Measurements from ENCODE around the gene SCGB1D2. TPM values are rescaled to one million over a fixed set of nuclear protein-coding genes. Genes with fewer than 3 reads are reported as not detected.

Gene SCGB1D2
- total and polyA plus RNA-seq, 9 of the 15 experiments (the other 6 are each of a cell fraction or from before 2014, with no cell fraction given): not detected

DNA sequence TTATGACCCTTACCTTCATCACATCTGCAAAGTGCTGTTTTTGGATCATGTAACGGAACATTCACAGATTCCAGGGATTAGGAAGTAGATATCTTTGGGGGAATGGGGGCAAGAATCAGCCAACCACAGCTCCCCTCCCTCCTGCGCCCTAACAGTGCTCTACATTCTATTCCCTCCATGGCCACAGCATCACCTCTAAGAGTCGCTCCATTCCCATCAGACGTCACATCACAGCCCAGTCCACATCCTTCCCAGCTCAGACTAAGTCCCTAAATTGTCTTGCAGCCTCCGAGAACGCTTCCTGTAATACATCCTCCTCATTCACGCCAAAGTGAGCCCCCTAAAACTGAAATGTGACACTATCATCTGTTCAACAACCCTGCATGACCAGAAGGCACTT, 46.1 kb upstream of the SCGB1D2 start (continued):
- TF ChIP-seq, protein P1, sequence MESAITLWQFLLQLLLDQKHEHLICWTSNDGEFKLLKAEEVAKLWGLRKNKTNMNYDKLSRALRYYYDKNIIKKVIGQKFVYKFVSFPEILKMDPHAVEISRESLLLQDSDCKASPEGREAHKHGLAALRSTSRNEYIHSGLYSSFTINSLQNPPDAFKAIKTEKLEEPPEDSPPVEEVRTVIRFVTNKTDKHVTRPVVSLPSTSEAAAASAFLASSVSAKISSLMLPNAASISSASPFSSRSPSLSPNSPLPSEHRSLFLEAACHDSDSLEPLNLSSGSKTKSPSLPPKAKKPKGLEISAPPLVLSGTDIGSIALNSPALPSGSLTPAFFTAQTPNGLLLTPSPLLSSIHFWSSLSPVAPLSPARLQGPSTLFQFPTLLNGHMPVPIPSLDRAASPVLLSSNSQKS (CRISPR knock-in tag; IDR thresholded peaks at IDR 0.05): no peak
- TF ChIP-seq, protein P2, sequence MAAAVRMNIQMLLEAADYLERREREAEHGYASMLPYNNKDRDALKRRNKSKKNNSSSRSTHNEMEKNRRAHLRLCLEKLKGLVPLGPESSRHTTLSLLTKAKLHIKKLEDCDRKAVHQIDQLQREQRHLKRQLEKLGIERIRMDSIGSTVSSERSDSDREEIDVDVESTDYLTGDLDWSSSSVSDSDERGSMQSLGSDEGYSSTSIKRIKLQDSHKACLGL (CRISPR knock-in tag; IDR thresholded peaks at IDR 0.05; ENCODE audit: borderline replicate concordance, poor library complexity, severe bottlenecking): no peak
- TF ChIP-seq SRSF9 (IDR thresholded peaks at IDR 0.05; ENCODE audit: borderline replicate concordance, low read depth, low read length): no peak
- TF ChIP-seq, protein P3, sequence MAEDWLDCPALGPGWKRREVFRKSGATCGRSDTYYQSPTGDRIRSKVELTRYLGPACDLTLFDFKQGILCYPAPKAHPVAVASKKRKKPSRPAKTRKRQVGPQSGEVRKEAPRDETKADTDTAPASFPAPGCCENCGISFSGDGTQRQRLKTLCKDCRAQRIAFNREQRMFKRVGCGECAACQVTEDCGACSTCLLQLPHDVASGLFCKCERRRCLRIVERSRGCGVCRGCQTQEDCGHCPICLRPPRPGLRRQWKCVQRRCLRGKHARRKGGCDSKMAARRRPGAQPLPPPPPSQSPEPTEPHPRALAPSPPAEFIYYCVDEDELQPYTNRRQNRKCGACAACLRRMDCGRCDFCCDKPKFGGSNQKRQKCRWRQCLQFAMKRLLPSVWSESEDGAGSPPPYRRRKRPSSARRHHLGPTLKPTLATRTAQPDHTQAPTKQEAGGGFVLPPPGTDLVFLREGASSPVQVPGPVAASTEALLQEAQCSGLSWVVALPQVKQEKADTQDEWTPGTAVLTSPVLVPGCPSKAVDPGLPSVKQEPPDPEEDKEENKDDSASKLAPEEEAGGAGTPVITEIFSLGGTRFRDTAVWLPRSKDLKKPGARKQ (CRISPR knock-in tag; IDR thresholded peaks at IDR 0.05): no peak
- no peak for TF ChIP-seq MECOM (CRISPR knock-in tag; IDR thresholded peaks at IDR 0.05)
- TF ChIP-seq, protein P4, sequence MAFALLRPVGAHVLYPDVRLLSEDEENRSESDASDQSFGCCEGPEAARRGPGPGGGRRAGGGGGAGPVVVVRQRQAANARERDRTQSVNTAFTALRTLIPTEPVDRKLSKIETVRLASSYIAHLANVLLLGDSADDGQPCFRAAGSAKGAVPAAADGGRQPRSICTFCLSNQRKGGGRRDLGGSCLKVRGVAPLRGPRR (CRISPR knock-in tag; IDR thresholded peaks at IDR 0.05): no peak
- TF ChIP-seq, protein P5, sequence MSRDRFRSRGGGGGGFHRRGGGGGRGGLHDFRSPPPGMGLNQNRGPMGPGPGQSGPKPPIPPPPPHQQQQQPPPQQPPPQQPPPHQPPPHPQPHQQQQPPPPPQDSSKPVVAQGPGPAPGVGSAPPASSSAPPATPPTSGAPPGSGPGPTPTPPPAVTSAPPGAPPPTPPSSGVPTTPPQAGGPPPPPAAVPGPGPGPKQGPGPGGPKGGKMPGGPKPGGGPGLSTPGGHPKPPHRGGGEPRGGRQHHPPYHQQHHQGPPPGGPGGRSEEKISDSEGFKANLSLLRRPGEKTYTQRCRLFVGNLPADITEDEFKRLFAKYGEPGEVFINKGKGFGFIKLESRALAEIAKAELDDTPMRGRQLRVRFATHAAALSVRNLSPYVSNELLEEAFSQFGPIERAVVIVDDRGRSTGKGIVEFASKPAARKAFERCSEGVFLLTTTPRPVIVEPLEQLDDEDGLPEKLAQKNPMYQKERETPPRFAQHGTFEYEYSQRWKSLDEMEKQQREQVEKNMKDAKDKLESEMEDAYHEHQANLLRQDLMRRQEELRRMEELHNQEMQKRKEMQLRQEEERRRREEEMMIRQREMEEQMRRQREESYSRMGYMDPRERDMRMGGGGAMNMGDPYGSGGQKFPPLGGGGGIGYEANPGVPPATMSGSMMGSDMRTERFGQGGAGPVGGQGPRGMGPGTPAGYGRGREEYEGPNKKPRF (IDR thresholded peaks at IDR 0.05; ENCODE audit: low read depth, low read length): no peak
- TF ChIP-seq, protein P6, sequence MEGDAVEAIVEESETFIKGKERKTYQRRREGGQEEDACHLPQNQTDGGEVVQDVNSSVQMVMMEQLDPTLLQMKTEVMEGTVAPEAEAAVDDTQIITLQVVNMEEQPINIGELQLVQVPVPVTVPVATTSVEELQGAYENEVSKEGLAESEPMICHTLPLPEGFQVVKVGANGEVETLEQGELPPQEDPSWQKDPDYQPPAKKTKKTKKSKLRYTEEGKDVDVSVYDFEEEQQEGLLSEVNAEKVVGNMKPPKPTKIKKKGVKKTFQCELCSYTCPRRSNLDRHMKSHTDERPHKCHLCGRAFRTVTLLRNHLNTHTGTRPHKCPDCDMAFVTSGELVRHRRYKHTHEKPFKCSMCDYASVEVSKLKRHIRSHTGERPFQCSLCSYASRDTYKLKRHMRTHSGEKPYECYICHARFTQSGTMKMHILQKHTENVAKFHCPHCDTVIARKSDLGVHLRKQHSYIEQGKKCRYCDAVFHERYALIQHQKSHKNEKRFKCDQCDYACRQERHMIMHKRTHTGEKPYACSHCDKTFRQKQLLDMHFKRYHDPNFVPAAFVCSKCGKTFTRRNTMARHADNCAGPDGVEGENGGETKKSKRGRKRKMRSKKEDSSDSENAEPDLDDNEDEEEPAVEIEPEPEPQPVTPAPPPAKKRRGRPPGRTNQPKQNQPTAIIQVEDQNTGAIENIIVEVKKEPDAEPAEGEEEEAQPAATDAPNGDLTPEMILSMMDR (IDR thresholded peaks at IDR 0.05 in 2 of 3, conservative IDR thresholded peaks at IDR 0.05 in 1 of 3; ENCODE audit: insufficient read depth in 2 of 3, low read depth in 1 of 3, low read length in 3 of 3): peak; percentile 66 to 73 (median 69)
- peak; percentile 76 for TF ChIP-seq EHMT2 (IDR thresholded peaks at IDR 0.05)
- no peak for TF ChIP-seq SP1 (CRISPR knock-in tag; IDR thresholded peaks at IDR 0.05)
- no peak for TF ChIP-seq PHF21A (IDR thresholded peaks at IDR 0.05; ENCODE audit: borderline replicate concordance, low read depth)
- no peak for TF ChIP-seq SIN3B (IDR thresholded peaks at IDR 0.05; ENCODE audit: low read depth)
- no peak for TF ChIP-seq PML (IDR thresholded peaks at IDR 0.05; ENCODE audit: low read length)
- TF ChIP-seq CREB1 (IDR thresholded peaks at IDR 0.05): peak; percentile 44
- TF ChIP-seq CREB1 (CRISPR knock-in tag; IDR thresholded peaks at IDR 0.05): peak; percentile 67; the same call in 1 of the 2 replicates
- TF ChIP-seq, protein P7, sequence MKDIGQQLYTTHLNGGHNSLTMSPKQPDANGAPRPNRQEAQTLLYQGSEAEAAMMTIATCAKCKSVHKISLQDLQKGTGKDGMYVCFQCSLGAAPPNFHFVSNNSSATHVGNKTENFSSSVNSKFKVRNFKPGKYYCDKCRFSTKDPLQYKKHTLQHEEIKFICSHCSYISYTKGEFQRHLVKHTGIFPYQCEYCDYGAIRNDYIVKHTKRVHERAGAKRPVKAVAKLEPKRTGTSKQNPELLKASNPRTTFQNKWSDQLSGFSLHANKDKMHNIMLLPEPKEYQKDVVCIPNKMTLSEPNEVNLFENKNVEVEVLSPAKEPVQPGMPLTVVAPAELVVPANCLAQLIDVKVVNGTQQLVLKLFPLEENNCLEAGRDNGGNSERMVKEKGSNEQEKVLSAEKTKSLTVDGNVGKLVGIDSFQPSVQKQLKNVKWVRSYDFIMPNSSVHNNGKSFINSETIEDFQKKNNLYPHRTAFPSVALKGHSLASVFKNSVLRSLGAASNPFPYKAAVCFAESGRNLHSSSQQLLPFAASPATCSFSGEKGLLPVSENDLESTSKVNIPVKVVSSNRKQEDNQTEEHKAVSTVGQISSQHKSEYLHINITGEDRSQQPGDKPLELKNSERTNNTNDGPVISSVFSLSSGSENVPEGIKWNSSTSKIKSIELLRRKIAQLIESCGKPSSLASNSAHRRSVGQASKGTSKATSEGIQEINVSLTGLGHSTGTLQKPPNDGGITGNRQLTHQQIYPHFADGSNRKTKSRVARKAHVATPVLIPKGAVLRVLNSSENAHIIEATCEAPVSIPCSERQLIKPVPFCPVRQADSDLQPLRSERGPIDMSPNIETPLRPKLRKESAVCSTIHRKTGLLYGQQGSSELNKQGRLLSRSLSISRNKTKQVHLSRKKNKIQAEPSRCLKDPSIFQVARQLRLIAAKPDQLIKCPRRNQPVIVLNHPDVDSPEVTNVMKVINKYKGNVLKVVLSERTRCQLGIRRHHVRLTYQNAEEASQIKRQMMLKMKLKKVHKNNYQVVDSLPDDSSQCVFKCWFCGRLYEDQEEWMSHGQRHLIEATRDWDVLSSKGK (CRISPR knock-in tag; IDR thresholded peaks at IDR 0.05): no peak

All from K562 (cell line).